Omental fat pad (tissue), 4 donors: ENCODE results near the gene TBL1X. TPM values are rescaled to one million over a fixed set of nuclear protein-coding genes. Genes with fewer than 3 reads are reported as not detected.
"Not testable (repeated sequence)": the region's sequence is repeated elsewhere in the genome, so short reads cannot be mapped to it uniquely, and the experiment has no call there.

Experiments
- ATAC-seq: fragments of 150-250 bp; one replicate; pipeline ENCODE4 v1.9.1; 2016; ENCODE audit warnings: mild to moderate bottlenecking, moderate library complexity; ENCODE audit not compliant: low FRiP score
- DNase-seq: peaks from one replicate; pipeline ENCODE4 v3.0.0-alpha.2; 2019; ENCODE audit warnings: low spot score
- CTCF ChIP-seq, 3 donors: fragments of 450-650 bp; IDR thresholded peaks; one replicate each; pipeline ENCODE4 v1.5.1; 2016 to 2017; ENCODE audit warnings: antibody characterized with exemption in 3 of 3, mild to moderate bottlenecking in 3 of 3, moderate library complexity in 2 of 3
- total RNA-seq, 4 donors: library from RNA; depleted of rRNA; stranded (reverse); fragments of >200 nt; gene quantifications; one replicate each; pipeline ENCODE4 v1.1.0, GENCODE V29; 2016

TBL1X gene
- total RNA-seq, 4 donors from 2014 or later = 13.1 to 22.7 (median 16.2) TPM

DNA sequence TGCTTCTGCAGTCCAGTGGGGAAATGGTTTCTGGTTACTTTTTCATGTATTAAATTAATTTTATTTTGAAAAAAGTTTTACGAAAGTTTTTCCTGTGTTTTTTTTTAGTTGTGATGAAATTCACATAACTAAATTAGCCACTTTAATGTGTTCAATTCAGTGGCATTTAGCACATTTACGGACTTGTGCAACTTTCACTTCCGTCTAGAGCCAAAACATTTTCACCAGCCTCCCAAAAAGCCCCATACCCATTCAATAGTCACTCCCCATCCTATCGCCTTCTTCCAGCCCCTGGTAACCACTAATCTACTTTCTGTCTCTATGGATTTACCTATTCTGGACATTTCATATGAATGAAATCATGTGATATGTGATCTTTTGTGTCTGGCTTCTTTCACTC lies 22.8 kb upstream of the TBL1X start:
- ATAC-seq = no peak
- no peak for TF ChIP-seq CTCF (IDR thresholded peaks at IDR 0.05)

DNA sequence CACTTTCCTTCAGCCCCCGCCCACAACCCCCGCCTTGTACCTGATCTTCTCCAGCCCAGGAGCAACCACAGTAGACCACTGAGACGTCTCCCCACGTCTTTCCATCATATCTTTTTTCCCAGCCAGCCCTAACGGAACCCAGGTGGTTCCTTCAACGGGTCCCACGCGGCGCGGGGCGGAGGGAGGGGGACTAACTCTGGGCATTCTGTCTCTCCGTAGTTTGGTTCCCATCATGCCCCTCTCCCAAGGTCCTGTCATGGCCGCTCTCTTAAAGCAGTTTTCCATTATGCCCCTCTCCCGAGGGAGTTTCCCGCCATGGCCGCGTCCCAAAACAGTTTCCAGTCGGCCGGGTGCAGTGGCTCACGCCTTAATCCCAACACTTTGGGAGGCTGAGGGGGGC lies 21.5 kb upstream of the TBL1X start:
- TF ChIP-seq CTCF (IDR thresholded peaks at IDR 0.05) = no peak
- no peak for ATAC-seq
- no peak for DNase-seq

More for the DNA sequence above, 22.8 kb upstream of the TBL1X start:
- DNase-seq = no peak

DNA sequence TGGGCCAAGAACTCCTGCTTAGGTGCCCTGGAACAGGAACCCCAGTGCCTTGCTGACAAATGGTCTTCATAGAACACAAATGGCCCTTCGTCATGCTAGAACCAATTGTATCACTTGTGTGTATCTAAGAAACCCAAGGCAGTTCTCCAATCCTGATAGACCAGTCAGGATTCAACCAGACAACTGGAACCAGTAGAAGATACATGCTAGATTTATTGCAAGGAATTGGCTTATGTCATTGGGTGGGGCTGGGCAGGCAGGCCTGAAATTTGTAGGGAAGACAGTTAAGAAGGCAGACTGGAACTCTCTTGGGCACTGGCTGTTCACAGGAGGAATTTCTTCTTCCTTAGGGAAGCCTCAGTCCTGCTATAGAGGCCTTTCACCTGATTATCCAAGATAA lies 17.0 kb upstream of the TBL1X start:
- ATAC-seq = no peak
- no peak for TF ChIP-seq CTCF (IDR thresholded peaks at IDR 0.05)
- no peak for DNase-seq

- ATAC-seq (no peak), DNase-seq (no peak)
- TF ChIP-seq CTCF (IDR thresholded peaks at IDR 0.05) = no peak
Measured at GRCh38 chrX:9456250-9457074, 8.4 kb upstream of the TBL1X start.

DNA sequence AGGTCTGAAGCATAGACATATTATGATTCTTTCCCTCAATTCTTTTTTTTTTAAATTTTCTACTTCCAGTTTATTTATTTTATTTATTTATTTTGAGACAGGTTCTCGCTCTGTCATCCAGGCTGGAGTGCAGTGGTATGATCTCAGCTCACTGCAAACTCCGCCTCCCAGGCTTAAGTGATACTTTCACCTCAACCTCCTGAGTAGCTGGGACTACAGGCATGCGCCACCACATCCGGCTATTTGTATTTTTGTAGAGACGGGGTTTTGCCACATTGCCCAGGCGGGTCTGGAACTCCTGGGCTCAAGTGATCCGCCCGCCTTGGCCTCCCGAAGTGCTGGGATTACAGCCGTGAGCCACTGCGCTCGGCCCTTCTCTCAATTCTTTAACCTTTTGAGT lies 6.8 kb upstream of the TBL1X start:
- not testable (repeated sequence) for DNase-seq, ATAC-seq

GRCh38 chrX:9458516-9459078 lies 6.3 kb upstream of the TBL1X start:
- ATAC-seq (no peak), DNase-seq (no peak)
- no peak for TF ChIP-seq CTCF (IDR thresholded peaks at IDR 0.05)

DNA sequence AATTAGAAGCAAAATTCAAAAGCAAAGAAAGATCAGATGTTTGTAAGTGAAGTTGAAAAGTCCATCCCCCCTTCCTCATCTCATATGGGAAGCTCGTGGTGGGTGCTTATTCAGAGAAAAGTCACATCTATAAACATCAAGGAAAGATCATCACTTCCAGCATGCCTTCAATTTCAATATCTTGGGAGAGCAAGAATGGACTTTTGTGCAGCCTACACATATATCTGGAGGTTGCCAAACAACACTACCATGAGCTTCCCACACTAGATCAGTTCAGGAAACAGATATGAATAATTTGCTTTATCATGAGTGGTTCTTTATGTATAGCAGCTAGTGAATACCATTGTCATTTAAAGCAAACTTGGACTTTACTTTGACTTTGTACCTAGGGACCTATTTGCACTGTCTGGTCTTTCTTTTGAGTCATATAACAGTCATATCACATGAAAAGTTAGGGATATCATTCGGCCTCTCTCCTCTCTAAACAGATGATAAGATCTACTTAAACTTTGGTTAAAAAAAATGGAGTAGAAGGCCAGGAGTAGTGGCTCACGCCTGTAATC lies 5.6 kb upstream of the TBL1X start:
- TF ChIP-seq CTCF (IDR thresholded peaks at IDR 0.05) = no peak
- DNase-seq = no peak
- ATAC-seq = no peak
